ENCODE measurements around the gene OR10H2. TPM values are rescaled to one million over a fixed set of nuclear protein-coding genes. Genes with fewer than 3 reads are reported as not detected.

Gene OR10H2, protein sequence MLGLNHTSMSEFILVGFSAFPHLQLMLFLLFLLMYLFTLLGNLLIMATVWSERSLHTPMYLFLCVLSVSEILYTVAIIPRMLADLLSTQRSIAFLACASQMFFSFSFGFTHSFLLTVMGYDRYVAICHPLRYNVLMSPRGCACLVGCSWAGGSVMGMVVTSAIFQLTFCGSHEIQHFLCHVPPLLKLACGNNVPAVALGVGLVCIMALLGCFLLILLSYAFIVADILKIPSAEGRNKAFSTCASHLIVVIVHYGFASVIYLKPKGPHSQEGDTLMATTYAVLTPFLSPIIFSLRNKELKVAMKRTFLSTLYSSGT
- not detected in 2 replicates for total RNA-seq

DNA sequence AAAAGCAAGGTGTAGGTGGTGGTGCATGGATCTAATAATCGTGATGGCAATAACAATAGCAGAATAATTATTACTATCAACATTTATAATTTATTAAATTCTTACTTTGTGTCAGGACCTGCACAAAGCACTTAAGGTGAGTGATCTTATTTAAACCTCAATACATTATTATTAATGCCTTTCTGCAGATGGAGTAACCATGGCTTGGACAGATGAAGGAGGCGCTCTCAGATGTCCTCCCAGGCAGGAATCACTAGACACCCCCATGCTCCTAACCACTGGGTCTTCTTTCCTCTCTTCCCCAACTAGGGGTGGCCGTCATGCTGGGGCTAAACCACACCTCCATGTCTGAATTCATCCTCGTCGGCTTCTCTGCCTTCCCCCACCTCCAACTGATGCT lies at the start of gene OR10H2:
Gene OR10H2, plus strand, starts transcription at position 301 of the 400 bp plus-strand sequence. Its CDS starts 20 bp downstream, at position 321.

GRCh38 chr19:15737722-15738121 lies 9.9 kb downstream of the OR10H2 start, which contains the start of gene OR10H3:
Gene OR10H3 (plus strand): TSS chr19:15737985. CDS start chr19:15741393, 3,408 bp downstream.

Other genes with a start within 250 kb of the OR10H2 start
- gene PGLYRP2, start 248.5 kb upstream of the OR10H2 start, total RNA-seq = not detected in 2 replicates
- gene CYP4F22, start 219.5 kb upstream of the OR10H2 start, total RNA-seq = not detected in 2 replicates
- not detected in 2 replicates for gene CYP4F8, start 112.8 kb upstream of the OR10H2 start, total RNA-seq
- not detected in 2 replicates for gene CYP4F3, start 87.1 kb upstream of the OR10H2 start, total RNA-seq
- gene CYP4F12, start 54.9 kb upstream of the OR10H2 start, total RNA-seq = not detected in 2 replicates
- gene OR10H3, start 10.0 kb downstream of the OR10H2 start, total RNA-seq = not detected in 2 replicates
- gene OR10H5, start 59.6 kb downstream of the OR10H2 start, total RNA-seq = not detected in 2 replicates
- under 0.01 TPM in 1 of 2 replicates, not detected in the other for gene OR10H1, start 87.6 kb downstream of the OR10H2 start, total RNA-seq
- gene CYP4F2, start 170.1 kb downstream of the OR10H2 start, total RNA-seq = not detected in 2 replicates
- gene CYP4F11, start 206.5 kb downstream of the OR10H2 start, total RNA-seq = not detected in 2 replicates
- not detected in 2 replicates for gene OR10H4, start 221.0 kb downstream of the OR10H2 start, total RNA-seq